ENCODE measurements around the gene RIN3.

Gene RIN3

DNA sequence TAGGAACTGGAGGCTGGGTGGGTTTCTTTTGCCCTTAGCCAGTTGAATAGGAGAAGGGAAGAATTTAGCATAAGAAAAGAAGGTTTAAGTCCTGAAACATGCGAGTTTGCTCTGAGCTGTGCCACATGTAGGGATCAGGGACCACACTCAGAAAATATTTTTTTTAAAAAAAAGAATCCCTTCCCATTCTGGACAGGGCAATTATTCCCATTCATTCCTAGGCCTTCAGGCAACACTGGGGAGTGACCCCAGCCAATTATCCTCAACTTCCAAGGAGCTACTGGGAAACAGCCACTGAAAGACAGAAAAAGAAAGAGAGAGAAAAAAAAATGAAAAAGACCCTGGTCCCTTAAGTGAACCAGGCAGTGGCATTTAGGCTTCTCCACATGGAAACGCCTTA, 115.1 kb downstream of the RIN3 start:
- H3K4me3 ChIP-seq (ENCODE audit: low read depth, low read length): no peak overlapping the region
- ChIA-PET POLR2A (no interaction called here), CTCF (no interaction called here)
- TF ChIP-seq, protein P1, sequence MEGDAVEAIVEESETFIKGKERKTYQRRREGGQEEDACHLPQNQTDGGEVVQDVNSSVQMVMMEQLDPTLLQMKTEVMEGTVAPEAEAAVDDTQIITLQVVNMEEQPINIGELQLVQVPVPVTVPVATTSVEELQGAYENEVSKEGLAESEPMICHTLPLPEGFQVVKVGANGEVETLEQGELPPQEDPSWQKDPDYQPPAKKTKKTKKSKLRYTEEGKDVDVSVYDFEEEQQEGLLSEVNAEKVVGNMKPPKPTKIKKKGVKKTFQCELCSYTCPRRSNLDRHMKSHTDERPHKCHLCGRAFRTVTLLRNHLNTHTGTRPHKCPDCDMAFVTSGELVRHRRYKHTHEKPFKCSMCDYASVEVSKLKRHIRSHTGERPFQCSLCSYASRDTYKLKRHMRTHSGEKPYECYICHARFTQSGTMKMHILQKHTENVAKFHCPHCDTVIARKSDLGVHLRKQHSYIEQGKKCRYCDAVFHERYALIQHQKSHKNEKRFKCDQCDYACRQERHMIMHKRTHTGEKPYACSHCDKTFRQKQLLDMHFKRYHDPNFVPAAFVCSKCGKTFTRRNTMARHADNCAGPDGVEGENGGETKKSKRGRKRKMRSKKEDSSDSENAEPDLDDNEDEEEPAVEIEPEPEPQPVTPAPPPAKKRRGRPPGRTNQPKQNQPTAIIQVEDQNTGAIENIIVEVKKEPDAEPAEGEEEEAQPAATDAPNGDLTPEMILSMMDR (IDR thresholded peaks at IDR 0.05; ENCODE audit: insufficient read depth, low read length, missing control alignments): no peak
- no peak for DNase-seq (ENCODE audit: low read depth, low spot score)

DNA sequence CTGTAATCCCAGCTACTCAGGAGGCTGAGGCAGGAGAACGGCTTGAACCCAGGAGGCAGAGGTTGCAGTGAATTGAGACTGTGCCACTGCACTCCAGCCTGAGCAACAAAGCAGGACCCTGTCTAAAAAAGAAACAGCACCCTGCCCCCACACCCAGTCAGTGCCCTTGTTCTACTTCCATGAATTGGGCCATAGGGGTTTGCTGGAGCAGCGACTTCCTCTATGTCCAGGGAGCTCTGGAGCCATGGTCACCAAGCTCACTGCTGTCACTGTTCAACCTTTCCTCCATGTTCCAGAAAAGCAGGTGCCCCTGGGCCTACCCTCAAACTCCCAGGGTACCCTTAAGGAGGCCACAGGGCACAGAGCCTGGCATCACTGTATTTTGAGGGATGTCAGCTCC, 116.8 kb downstream of the RIN3 start:
- no peak overlapping the region for H3K4me3 ChIP-seq (ENCODE audit: low read depth, low read length)
- TF ChIP-seq, protein P1 (IDR thresholded peaks at IDR 0.05; ENCODE audit: insufficient read depth, low read length, missing control alignments): no peak
- ChIA-PET CTCF (no interaction called here), POLR2A (no interaction called here)
- DNase-seq (ENCODE audit: low read depth, low spot score): no peak

DNA sequence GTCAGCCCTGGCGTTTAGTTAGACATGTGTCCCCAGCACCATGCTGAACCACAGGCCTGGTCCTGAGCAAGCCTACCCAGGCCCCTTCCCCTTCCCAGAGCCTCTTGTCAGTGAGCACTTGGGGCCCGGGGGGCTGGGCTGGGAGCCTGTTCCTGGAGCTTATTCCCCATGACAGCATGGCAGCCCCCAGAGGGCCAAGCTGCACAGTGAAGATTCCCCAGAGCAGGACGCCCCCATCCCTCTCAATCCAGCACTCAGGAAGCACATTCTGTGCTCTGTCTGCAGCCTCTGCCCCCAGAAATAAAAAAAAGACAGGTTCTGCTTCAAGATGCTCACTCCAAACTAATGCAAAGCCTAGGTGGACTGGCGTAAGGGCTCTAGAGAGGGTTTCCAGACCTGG, 117.5 kb downstream of the RIN3 start:
- ChIA-PET CTCF (no interaction called here), POLR2A (no interaction called here)
- H3K4me3 ChIP-seq (ENCODE audit: low read depth, low read length): no peak overlapping the region
- DNase-seq (ENCODE audit: low read depth, low spot score): no peak
- TF ChIP-seq, protein P1 (IDR thresholded peaks at IDR 0.05; ENCODE audit: insufficient read depth, low read length, missing control alignments): no peak

GRCh38 chr14:92632546-92633273, 119.1 kb downstream of the RIN3 start:
- TF ChIP-seq, protein P1 (IDR thresholded peaks at IDR 0.05; ENCODE audit: insufficient read depth, low read length, missing control alignments): no peak
- ChIA-PET POLR2A (interaction anchor here (1.5 kb wide), 1 partner anchor 13 kb away, joined by 3 read pairs; no protein-coding TSS in a partner anchor), CTCF (interaction anchor here (1.2 kb wide), 1 partner anchor 54 kb away, joined by 3 read pairs; no protein-coding TSS in a partner anchor)

GRCh38 chr14:92633274-92633616, 119.7 kb downstream of the RIN3 start:
- no peak overlapping the region for H3K4me3 ChIP-seq (ENCODE audit: low read depth, low read length)
- ChIA-PET CTCF (interaction anchor here (0.9 to 1.2 kb wide), 2 partner anchors 54 to 526 kb away, joined by 3 read pairs; partner anchors contain the start of gene ATXN3), POLR2A (interaction anchor here (1.5 kb wide), 1 partner anchor 12 kb away, joined by 3 read pairs; no protein-coding TSS in a partner anchor)
- TF ChIP-seq, protein P1 (IDR thresholded peaks at IDR 0.05; ENCODE audit: insufficient read depth, low read length, missing control alignments): no peak
- DNase-seq (ENCODE audit: low read depth, low spot score): no peak

More at GRCh38 chr14:92632546-92633273, 119.1 kb downstream of the RIN3 start:
- no peak for DNase-seq (ENCODE audit: low read depth, low spot score)
- H3K4me3 ChIP-seq (ENCODE audit: low read depth, low read length): no peak overlapping the region

GRCh38 chr14:92633724-92634123, 120.1 kb downstream of the RIN3 start:
- H3K4me3 ChIP-seq (ENCODE audit: low read depth, low read length): no peak overlapping the region
- ChIA-PET CTCF (interaction anchor here (0.9 kb wide), 1 partner anchor 527 kb away, joined by 3 read pairs; the partner anchor contains the start of gene ATXN3), POLR2A (interaction anchor here (1.5 kb wide), 1 partner anchor 12 kb away, joined by 3 read pairs; no protein-coding TSS in a partner anchor)
- no peak for DNase-seq (ENCODE audit: low read depth, low spot score)
- TF ChIP-seq, protein P1 (IDR thresholded peaks at IDR 0.05; ENCODE audit: insufficient read depth, low read length, missing control alignments): no peak
